Hepatocyte (in vitro differentiated cells): Measurements from ENCODE around the gene CDCA3. TPM values are rescaled to one million over a fixed set of nuclear protein-coding genes. Genes with fewer than 3 reads are reported as not detected.

Experiments
- DNase-seq: peaks from one replicate; pipeline ENCODE4 v3.0.0-alpha.2; 2016; ENCODE audit warnings: low spot score
- H2AFZ ChIP-seq: fragments of 200-600 bp; sonication (generic); 2 replicates; pipeline ENCODE4 v1.6.0; 2016; ENCODE audit warnings: antibody characterized with exemption, mild to moderate bottlenecking
- H3K27ac ChIP-seq: fragments of 200-600 bp; sonication (generic); 2 replicates; pipeline ENCODE4 v1.5.1; 2016; ENCODE audit warnings: mild to moderate bottlenecking
- H3K27me3 ChIP-seq: fragments of 200-600 bp; sonication (generic); 2 replicates; pipeline ENCODE4 v1.6.1; 2016
- H3K36me3 ChIP-seq: fragments of 200-600 bp; sonication (generic); replicated peaks from 2 replicates; pipeline ENCODE4 v1.5.1; 2016; ENCODE audit warnings: low read depth; ENCODE audit not compliant: insufficient read depth
- H3K4me1 ChIP-seq: fragments of 200-600 bp; sonication (generic); 2 replicates; pipeline ENCODE4 v1.5.1; 2016; ENCODE audit warnings: mild to moderate bottlenecking, moderate library complexity; ENCODE audit not compliant: insufficient read depth
- H3K4me2 ChIP-seq: fragments of 200-600 bp; sonication (generic); 2 replicates; pipeline ENCODE4 v1.6.0; 2016
- H3K4me3 ChIP-seq: fragments of 200-600 bp; sonication (generic); 2 replicates; pipeline ENCODE4 v1.5.1; 2016; ENCODE audit warnings: mild to moderate bottlenecking
- H3K79me2 ChIP-seq: fragments of 200-600 bp; sonication (generic); 2 replicates; pipeline ENCODE4 v1.6.0; 2017; ENCODE audit warnings: mild to moderate bottlenecking
- H3K9me2 ChIP-seq: fragments of 200-600 bp; sonication (generic); replicated peaks from 2 replicates; pipeline ENCODE4 v1.6.0; 2017; ENCODE audit warnings: mild to moderate bottlenecking; ENCODE audit not compliant: insufficient read depth
- H3K9me3 ChIP-seq: fragments of 200-600 bp; sonication (generic); 2 replicates; pipeline ENCODE4 v1.5.1; 2016; ENCODE audit warnings: low read depth, mild to moderate bottlenecking
- H4K20me1 ChIP-seq: fragments of 200-600 bp; sonication (generic); 2 replicates; pipeline ENCODE4 v1.6.0; 2016; ENCODE audit warnings: mild to moderate bottlenecking; ENCODE audit not compliant: insufficient read depth, poor library complexity, severe bottlenecking
- EZH2 ChIP-seq: fragments of 200-600 bp; sonication (generic); IDR thresholded peaks from 2 replicates; pipeline ENCODE4 v1.6.1; 2016; ENCODE audit warnings: antibody characterized with exemption, mild to moderate bottlenecking, borderline replicate concordance
- EZH2phosphoT487 ChIP-seq: fragments of 200-600 bp; sonication (generic); IDR thresholded peaks from one replicate; pipeline ENCODE4 v1.6.1; 2018; ENCODE audit warnings: antibody characterized with exemption, mild to moderate bottlenecking, low read depth, moderate library complexity; ENCODE audit not compliant: unreplicated experiment, severe bottlenecking
- WGBS: methylation state at CpG from one replicate; pipeline ENCODE4 v1.1.6; 2016; ENCODE audit warnings: low lambda C conversion rate; ENCODE audit errors: missing lambda C conversion rate; 5-methylcytosine and 5-hydroxymethylcytosine counted together
- polyA plus RNA-seq: library from polyadenylated mRNA; unstranded; fragments of >200 nt; fragmentation: Nextera tagmentation; extraction: Ambion mirVana; gene quantifications from 2 replicates; pipeline ENCODE4 v1.2.1, GENCODE V29; 2016
- total RNA-seq: library from RNA; depleted of rRNA; stranded (reverse); fragments of >200 nt; gene quantifications from 2 replicates; pipeline ENCODE4 v1.2.3, GENCODE V29; 2014
- TF ChIP-seq, protein P1 (sequence below): fragments of 200-600 bp; sonication (generic); IDR thresholded peaks from 2 replicates; pipeline ENCODE4 v1.5.1; 2016; ENCODE audit warnings: antibody characterized with exemption, mild to moderate bottlenecking; ENCODE audit not compliant: poor library complexity

The CDCA3 gene
- total and polyA plus RNA-seq, 2 experiments from 2014 or later, result 8.5 to 18.2 TPM

DNA sequence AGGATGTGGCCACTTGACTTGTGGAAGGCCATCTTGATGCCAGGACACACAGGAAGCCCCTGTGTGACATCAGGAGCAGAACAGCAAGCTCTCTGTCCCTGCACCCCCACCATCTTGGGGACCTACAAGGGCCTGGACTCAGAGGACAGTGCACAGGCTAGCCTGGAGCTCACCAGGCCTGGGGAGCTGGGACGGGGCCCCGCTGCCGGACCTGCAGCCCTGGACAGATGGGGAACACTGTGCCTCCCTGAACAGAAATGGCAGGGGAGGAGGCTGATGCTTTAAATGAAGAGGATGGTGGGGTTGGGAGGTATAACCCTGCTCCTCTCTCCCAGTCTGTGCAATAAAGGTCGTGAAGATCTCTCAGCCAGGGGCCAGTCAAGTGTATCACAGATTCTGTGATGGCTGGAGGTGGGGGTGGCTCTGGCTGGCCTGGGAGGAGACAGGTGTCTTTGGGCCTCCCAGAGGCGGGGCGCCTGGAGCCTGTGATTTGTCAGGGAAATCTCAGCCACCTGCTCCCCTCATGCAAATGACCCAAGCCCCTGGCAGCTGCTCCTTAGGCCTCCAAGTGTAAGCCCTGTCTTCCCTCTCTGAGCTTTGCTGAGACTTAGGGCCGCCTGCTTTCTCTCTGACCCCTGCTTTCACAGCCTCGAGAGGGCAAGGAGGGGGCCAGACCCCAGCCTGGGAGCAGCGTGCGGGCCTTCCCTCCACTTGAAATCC, 11.4 kb downstream of the CDCA3 start:
- H3K36me3 ChIP-seq, result no peaks in the 10 kb centered on the region
- no peaks in the 10 kb centered on the region for H4K20me1 ChIP-seq
- no peaks in the 10 kb centered on the region for H3K4me1 ChIP-seq
- H3K9me3 ChIP-seq, result no peaks in the 10 kb centered on the region
- 74% methylated on average over 10 of the region's 10 CpGs for WGBS
- H3K4me2 ChIP-seq, result no peak overlapping the region
- H2AFZ ChIP-seq, result no peak overlapping the region
- no peaks in the 10 kb centered on the region for H3K79me2 ChIP-seq
- DNase-seq, result no peak
- H3K4me3 ChIP-seq, result no peak overlapping the region
- H3K27ac ChIP-seq, result no peak overlapping the region
- no peaks in the 10 kb centered on the region for H3K9me2 ChIP-seq
- TF ChIP-seq EZH2, result no peak
- TF ChIP-seq, protein P1, sequence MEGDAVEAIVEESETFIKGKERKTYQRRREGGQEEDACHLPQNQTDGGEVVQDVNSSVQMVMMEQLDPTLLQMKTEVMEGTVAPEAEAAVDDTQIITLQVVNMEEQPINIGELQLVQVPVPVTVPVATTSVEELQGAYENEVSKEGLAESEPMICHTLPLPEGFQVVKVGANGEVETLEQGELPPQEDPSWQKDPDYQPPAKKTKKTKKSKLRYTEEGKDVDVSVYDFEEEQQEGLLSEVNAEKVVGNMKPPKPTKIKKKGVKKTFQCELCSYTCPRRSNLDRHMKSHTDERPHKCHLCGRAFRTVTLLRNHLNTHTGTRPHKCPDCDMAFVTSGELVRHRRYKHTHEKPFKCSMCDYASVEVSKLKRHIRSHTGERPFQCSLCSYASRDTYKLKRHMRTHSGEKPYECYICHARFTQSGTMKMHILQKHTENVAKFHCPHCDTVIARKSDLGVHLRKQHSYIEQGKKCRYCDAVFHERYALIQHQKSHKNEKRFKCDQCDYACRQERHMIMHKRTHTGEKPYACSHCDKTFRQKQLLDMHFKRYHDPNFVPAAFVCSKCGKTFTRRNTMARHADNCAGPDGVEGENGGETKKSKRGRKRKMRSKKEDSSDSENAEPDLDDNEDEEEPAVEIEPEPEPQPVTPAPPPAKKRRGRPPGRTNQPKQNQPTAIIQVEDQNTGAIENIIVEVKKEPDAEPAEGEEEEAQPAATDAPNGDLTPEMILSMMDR, result no peak
- no peak for TF ChIP-seq EZH2phosphoT487
- no peaks in the 10 kb centered on the region for H3K27me3 ChIP-seq

DNA sequence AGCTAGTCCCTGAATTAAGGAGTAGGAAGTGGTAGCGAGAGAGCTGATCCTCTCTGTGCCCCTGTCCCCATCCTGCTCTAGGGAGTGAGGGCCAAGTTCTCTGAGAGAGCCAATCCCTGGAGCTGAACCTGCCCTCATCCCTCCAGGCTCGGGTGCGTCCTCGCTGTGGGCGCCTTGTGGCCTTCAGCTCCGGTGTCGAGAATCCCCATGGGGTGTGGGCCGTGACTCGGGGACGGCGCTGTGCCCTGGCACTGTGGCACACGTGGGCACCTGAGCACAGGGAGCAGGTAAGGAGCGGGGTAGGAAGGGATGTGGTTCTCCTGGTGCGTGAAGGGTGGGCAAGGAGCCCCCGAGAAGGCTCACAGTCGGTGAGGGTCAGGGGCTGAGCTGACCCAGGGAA, 12.2 kb downstream of the CDCA3 start:
- Histone ChIP-seq H3K79me2 (no peaks in the 10 kb centered on the region), H3K9me3 (no peaks in the 10 kb centered on the region), H3K4me2 (no peak overlapping the region), H4K20me1 (no peaks in the 10 kb centered on the region), H3K27ac (no peak overlapping the region), H3K36me3 (no peaks in the 10 kb centered on the region), H2AFZ (no peak overlapping the region), H3K9me2 (no peaks in the 10 kb centered on the region), H3K4me3 (no peak overlapping the region), H3K4me1 (no peaks in the 10 kb centered on the region), H3K27me3 (no peaks in the 10 kb centered on the region)
- WGBS, result 96% methylated on average over 15 of the region's 16 CpGs
- no peak for DNase-seq
- TF ChIP-seq, protein P1, result no peak
- TF ChIP-seq EZH2phosphoT487 (no peak), EZH2 (no peak)

DNA sequence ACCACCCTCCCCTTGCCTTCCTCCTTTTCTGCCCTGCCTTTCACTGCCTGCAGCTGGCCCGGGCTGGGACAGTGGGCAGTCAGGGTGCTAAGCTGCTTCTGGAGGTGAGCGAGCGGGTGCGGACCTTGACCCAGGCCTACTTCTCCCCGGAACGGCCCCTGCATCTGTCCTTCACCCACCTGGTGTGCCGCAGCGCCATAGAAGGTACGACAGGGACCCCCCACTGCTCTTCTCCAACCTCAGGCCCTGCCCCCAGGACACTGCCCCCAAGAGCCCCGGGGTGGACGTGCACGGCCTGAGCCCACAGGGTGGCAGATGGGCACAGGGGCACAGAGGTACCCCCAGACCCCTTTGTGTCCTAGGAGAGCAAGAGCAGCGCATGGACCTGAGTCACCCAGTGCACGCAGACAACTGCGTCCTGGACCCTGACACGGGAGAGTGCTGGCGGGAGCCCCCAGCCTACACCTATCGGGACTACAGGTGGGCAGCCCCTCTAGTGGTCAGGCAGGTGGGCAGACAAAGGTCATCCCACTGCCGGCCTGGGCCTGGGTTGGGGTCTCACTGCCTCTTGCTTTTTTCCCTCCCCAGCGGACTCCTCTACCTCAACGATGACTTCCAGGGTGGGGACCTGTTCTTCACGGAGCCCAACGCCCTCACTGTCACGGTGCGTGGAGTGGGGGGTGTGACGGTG, 13.6 kb downstream of the CDCA3 start:
- Histone ChIP-seq H2AFZ (no peak overlapping the region), H3K27me3 (no peaks in the 10 kb centered on the region), H3K4me1 (no peaks in the 10 kb centered on the region), H3K36me3 (no peaks in the 10 kb centered on the region), H3K9me3 (no peaks in the 10 kb centered on the region), H4K20me1 (no peaks in the 10 kb centered on the region), H3K27ac (no peak overlapping the region), H3K4me3 (no peak overlapping the region), H3K79me2 (no peaks in the 10 kb centered on the region), H3K9me2 (no peaks in the 10 kb centered on the region), H3K4me2 (no peak overlapping the region)
- WGBS, result 95% methylated on average over 25 of the region's 26 CpGs
- TF ChIP-seq, protein P1, result no peak
- no peak for TF ChIP-seq EZH2
- TF ChIP-seq EZH2phosphoT487, result no peak
- DNase-seq, result no peak
